ENCODE data around the gene PDE4D.

PDE4D gene

DNA sequence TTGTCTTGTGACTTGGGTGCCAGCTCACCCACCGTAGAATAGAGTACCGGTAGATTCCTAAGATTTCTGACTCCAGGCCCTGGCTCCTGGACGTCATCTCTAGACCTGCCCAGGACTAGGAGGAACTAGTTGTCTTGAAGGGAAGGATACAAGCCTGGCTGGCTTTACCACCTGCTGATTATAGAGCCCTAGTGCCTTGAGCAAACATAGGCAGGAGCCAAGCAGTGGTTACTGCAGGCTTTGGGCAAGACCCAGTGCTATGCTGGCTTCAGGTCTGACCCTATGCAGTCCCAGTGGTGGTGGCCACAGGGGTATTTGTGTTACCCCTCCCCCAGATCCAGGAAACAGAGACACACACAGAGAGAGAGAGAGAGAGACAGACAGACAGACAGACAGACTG lies 606.2 kb downstream of the PDE4D start:
- no peak for DNase-seq (ENCODE audit: low spot score)

DNA sequence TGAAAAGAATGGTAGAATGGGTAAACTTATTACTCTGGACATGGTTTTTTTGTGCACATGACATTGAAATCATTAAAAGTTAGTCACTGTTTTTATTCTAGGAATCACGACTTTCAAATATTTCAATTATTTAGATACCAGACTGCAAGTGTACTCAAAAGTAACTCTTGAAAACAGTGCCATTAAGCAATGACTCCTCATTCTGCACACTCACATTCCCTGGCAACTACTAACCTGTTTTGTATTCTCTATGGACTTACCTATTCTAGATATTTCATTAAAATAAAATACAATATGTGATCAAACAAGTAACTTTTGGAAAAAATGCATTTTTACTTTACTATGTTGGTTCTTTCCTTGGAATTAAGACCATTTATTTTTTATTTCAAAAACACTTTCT lies 607.0 kb downstream of the PDE4D start:
- DNase-seq (ENCODE audit: low spot score): no peak

DNA sequence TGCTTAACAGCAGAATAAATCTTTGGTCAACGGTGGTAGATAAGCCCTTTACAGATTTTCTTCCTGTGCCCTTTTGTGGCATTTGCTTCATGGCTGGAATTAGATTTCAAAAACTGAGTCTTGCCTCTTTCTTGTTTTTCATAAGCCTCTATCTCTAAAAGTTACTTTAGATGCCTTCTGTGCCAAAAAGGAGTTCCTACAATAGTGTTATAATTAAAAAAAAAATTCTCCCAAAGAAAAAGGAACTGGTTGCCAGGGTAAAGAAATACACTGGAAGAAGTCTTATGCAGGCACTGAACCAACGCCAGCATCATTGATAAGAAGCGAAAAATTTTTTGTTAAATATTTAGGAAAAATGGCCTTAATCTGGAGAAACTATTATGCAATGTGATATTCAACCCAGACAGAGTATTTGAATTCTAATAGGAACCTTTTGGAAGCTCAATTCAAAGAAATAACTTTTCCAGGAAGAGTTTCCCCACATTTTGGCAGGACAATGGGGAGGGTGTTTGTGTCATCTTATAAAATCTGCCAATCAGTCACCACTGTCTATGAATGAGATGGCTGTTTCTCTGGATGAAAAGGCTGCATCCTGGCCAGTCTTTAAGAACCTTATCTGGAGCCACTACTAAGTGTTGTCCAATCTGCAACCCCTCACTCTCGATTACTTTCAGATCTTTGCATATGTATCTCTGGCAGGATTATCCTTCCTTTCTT lies 608.1 kb downstream of the PDE4D start:
- no peak for DNase-seq (ENCODE audit: low spot score)

DNA sequence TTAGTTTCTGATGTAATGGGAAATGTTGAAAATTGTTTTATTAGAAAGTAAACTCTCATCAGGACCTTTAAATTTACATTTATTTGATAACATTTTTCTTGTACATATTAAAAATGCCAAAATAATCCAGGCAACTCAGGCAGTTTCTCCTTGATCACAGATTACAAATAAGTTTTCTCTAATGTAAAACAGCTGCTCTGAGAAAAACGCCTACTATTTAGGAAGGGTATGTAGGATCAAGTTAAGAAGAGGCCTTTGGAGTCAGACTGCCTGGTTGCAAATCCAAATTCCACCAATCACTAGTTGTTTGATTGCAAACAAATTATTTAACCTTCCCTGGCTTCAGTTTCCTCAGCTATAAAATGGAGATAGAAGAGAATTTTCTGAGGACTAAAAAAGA lies 610.8 kb downstream of the PDE4D start:
- no peak for DNase-seq (ENCODE audit: low spot score)

DNA sequence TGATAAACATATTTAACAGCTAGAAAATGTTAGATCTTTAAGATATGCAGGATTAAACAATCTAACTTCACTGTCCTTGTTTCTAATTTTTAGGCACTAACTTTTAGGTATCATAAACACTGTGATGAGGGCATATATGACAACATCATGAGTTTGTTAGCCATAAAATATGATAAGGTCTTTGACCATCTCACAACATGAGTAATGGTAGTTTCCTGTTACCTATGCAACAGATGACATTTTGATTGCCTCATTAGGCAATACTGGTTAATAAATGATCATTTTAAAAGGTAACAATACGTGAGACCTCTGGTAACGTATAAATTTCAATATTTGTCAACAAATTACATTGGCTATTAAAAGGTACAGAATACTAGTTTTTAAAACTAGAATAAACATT lies 613.5 kb downstream of the PDE4D start:
- no peak for DNase-seq (ENCODE audit: low spot score)

DNA sequence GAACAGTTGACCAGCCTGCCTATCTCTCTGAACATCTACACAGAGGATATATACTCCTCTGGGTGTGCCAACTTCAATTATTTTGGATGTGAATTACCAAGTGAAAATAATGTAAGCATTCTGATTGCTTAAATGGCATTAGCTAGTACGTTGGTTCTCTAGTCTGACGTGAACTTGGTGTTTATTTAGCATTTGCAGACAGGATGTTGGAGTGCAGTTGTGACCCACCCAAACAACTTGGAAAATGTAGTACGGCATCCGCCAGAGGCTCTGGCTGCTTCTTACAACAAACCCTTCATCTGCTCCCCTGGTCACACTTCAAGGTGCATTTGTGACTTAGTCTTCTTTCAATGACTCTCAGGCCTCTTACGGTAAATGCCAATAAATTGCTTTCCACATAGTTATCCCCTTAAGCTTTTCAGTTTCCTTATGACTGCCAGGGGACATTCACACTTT lies 616.6 kb downstream of the PDE4D start:
- DNase-seq (ENCODE audit: low spot score): no peak

DNA sequence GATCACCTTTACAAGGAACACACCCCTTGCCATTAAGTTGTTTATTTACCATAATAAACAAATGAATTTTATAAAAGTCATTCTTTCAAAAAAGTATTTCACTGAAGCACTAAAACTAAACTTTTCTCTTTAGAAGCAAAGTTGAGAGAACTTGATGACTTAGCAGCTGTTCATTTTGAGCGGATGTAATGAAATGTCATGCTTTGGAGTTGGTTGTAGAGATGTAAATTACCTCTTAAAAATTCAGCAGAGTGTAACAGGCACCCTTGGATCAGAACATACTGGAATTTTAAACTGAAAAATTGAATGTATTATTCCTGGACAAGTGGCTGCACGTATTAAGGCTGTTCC lies 617.2 kb downstream of the PDE4D start:
- no peak for DNase-seq (ENCODE audit: low spot score)

DNA sequence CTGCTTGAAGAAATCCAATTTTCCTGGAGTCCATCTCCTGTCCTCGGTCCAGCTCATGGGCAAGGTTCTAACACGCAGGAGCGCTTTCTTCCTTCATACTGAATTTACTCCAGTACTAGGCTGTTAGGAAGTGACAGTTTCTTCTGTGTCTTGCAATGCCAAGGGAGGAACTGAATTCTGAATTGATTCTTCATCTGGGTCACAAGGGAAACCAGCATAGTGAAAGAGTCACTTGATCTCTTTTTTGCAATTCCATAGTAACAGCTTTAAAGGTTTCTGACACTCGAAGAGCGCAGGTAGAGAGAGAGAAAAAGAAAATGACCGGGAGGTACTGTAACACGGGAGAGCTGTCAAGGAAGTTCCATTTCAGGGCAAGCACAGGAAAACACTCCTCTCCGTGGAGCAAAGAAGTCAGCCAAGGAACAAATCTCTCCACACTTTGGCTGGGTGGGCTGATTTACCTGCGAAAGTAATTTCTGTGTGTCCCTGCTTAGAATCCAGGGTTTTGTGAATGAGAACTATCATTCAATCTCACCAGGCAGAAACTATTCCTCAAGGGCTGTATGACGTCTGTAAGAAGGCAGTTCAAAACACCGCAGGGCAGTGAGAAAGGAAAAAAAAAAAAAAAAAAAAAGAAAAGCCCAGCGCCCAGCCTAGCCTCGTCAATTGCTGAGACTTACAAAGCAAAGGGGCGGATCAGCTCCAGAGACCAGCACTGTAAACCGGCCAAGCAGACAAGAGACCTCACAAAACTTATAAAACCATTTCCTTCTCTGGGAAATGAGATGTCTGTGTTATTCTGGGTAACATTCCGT lies 617.8 kb downstream of the PDE4D start:
- DNase-seq (ENCODE audit: low spot score): no peak

DNA sequence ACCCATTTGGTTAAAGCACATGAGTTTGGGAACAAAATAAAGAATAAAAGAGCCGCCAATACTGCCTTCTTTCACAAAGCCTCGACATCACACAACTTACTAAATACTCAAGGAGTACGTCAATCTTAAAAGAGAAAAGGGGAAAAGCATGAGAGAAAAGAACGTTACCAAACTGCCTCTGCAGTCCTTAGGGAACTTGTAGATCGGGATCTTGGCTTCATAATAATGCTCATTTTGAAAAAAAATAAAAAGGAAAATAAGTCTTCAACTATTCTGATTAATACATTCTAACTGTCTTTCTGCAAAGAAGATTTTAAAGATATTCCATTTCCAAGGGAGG lies 618.4 kb downstream of the PDE4D start:
- DNase-seq (ENCODE audit: low spot score): no peak

DNA sequence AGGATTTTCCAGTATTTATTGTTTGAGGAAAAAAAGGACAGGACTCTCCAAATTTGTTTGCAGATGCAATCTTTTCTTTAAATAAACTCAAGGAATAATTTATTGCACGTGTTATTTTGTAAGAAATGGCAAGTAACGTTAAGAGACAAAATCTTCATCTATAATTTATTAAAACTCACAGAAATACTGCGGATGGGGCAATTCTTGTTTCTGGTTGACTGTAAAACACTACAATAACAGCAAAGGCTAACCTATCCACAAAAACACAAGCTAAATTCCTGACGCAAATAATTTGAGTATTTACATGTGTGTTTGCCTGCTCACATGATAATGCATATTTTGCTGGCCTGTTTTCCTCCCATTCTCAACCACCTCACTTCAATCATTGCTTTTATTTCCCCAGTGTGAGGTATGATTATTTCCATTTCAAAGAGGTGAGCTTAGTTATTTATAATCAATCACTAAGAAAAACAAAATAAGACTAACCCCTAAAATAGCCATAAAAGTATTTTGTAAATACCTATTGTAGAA lies 619.4 kb downstream of the PDE4D start:
- DNase-seq (ENCODE audit: low spot score): no peak

DNA sequence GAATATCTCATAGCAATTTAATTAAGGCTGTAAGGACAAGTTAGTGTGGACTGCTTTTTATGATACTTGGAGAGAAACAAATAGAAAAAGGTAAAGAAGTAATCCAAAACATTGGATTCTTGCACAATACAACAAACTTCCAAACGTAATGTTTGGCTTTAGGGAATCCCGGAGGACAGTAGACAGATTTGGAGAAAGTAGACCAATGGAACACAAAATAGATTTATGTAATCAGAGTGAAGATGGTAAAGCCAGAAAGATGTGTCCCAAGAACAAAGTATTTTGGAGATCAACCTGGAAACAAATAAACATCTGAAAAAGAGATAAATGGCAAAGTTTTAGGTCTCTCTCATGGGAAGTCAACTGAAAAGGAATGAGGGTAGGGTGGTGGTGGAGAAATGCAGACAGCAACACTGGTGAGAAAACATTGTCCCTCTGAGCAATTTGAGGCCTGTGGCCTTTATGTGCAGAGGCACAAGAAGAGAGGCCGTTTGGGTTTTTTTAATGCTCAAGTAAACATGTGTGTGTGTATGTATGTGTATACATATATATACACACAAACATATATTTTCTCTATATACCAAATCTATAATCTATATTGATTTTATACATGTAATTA lies 620.6 kb downstream of the PDE4D start:
- no peak for DNase-seq (ENCODE audit: low spot score)

DNA sequence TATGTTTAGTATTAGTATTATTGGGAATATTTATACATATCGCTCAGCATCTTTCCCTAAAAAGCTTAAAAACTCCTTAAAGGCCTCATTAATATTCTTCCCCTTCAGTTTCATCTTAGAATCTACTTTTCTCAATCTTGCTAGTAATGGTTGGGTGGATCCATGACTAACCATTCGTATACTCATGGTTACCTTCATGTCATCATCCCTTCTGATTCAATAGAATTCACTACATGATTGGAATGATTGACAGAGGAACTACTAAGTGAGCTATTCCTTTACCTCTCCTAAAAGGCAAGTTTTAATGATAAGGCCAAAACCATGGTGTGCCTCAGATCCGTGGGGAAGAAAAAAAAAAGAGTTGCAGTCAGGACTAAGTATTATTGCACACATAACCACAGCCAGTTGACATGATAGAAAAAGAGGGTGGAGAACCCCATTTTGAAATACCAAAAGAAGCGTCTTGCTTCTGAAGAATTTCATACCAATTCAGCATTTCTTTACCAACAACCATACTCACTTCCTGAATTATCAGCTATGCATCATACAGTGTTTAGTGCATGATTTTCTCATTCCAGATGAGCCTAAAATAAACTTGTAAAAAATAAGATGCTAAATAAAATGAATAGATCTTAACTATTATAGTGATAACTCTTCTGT lies 624.6 kb downstream of the PDE4D start:
- no peak for DNase-seq (ENCODE audit: low spot score)

DNA sequence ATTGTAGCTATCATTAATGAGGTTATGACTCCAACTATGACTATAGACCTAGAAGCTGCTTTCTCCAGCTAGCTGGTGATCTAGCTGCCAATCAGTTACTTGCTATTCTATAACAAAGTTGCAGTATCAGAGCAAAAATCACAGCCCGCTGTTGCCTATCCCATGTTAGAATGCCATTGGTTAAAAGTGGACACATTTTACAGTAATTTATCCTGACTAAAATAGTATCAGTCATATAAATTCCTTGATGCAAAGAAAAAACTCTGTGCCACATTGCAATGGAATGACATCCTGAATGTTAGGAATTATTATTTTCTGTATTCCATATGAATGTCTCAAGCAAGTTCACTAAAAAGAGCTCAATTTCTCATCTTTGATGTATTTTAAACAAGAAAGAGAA lies 626.5 kb downstream of the PDE4D start:
- no peak for DNase-seq (ENCODE audit: low spot score)

DNA sequence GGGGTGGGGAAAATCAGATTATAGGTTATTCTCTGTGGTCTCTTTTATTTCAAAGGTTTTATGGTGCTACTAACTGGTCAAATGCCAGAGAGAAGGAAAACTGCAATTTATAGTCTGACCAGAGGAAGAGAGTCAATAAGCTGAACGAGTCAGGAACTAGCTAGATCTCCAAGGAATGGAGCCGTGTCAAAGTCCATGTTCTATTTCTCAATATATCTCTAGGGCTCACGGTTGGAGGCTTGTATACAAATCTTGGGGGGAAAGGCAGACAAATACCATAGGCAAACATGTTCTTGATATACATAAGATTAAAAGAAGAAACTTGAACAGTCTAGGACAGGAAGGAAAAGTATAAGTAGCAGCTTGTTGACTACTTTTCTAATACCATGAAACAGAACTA lies 627.1 kb downstream of the PDE4D start:
- no peak for DNase-seq (ENCODE audit: low spot score)

DNA sequence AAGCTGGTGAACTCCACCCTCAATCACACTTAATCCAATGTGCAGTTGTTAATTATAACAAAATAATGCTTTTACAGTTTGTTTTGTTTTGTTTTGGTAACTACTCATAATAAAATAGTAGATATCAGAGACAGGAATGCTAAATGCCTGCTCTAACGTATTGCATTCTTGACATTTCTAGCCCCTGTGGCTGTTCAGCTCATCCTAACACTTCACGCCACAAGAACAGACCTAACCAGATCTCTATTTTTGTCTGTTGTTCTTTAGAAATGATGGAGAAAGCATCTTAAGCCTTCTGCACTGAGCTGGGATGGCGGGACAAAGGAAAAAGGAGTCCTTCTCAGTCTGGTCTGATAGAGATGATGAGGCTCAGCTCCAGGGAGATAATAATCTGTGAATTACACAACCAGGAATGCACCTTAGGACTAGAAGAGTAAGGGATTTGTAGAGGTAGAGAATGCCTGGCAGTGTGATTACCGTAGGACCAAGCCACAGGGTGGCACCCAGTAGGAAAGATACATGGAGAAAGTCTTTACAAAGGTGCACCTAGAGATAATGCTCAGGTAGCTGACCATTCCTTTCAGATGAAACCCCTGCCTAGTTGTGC lies 628.8 kb downstream of the PDE4D start:
- DNase-seq (ENCODE audit: low spot score): no peak

DNA sequence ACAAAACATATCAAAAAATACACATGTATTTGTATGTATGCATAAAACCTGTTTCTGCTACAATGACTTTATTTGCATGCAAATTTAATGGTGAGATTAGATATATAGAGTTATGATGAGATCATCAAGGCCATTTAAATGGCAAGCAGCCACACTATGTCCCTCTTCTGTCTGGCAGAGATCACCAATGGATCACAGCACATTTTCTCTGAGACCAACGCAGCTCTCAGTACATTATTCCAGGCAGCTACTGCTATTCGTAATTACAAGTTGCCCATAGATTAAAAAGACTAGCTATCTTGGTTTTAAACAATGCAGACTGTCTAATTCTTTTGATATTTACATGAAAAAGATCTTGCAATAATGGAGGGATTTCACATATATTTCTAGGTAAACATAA lies 629.5 kb downstream of the PDE4D start:
- DNase-seq (ENCODE audit: low spot score): no peak

DNA sequence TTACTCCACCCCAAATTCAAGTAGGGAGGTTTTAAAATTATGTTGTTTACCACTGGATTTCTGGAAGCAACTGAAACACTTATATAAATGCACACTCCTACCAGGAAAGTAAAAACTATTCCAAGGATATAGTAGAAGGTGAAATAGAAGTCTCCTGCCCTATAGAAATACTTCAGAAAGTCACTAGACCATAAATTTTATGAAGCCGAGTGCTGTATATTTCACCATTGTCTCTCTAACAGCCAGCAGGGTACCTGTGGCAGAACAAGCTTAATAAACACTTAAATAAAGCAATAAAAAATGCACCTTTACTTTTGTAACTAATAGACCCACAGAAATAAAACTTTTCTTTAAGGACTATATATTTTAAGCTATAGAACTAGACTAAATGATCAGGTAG lies 631.6 kb downstream of the PDE4D start:
- no peak for DNase-seq (ENCODE audit: low spot score)

DNA sequence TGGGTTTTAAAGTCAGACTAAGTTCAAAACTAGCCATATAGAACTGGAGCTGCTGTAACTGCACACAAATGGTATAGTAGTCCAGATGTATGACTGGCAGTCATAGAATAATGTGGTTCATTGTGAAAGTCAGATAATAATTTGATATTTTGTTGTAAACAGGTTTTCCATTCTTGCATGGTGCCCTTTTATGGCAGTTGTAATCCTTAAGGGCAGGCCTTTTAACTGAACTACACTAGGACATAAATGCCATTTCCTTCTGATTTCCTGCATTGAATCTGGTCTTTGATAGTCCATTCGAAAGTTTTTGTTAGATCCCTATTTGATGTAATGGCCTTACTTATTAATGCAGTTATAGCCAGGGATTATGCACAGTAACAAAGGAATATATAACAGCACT lies 632.6 kb downstream of the PDE4D start:
- DNase-seq (ENCODE audit: low spot score): no peak

DNA sequence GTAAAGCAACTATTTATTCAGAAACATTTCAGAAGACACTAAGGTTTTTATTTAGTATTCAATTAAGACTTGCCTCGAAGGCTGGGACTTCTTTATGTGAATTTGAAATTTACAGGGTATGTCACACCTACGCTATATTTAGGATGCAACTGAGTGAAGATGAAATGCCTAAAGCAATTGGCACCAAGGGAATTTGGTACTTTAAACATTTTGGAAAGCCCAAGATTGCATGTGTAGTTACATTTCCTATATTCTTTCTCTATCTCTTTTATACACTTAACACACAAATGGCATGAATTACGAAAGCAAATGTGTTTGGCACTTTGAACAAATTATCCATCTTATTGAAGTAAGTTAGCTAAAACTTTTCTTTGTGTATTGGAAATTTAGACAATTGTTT lies 633.3 kb downstream of the PDE4D start:
- DNase-seq (ENCODE audit: low spot score): no peak

DNA sequence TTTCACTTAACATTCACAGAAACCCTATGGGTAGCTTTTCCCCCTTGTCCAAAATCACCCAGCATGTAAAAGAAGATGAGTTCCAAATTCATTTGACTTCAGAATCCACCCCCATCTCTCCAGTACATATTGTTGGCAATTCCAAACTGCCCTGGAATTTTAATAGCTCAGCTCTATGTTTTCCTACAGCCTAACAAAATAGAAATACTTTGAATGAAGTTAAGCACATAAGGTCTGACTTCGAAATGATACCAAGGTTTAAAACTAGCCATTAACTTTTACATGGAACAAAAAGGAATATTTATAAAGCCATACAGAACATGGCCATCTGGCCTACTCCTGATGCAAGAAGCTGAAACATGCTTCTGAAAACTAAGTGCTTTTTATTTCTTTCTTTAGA lies 634.3 kb downstream of the PDE4D start:
- no peak for DNase-seq (ENCODE audit: low spot score)

DNA sequence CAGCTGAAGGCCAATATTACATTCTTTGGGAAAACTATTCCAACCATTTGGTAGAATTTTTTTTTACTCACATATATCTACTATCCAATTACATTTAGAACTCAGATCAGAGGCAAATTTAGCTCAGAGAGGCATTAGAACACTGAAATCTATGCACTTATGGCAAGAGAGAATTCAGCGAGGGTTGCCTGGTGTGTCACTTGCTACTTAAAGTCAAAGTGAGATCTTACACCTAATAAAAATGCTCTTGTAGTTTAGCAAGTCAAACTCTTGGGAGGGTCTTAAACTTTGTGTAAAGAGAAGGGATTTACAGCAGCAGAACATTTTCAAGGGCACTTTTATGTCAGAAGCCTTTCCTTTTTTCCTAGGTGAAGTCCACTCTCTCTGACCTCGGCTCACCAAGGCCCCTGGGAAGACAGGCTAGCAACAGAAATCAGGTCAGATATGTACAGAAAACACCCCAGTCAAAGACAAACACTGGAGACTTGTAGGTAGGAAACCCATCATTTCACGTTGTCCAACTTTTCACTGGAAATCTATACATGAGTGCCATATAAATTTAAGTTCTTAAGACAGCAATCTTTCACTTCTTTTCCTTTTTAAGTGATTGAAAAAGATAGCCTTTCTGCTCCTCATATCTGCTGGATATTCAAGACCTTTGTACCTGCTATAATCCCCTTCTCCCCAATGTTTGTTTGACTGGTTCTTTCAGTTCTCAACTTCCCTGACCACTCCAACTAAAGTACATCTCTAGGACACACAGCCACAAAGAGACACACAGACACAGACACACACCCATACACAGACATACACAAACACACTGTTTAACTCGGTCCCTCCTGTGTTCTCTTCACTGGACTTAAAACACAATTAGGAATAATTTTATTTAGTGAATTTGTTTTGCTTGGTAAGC lies 635.8 kb downstream of the PDE4D start:
- no peak for DNase-seq (ENCODE audit: low spot score)
